Measurements from ENCODE around the gene DYNLT1.
"Not testable (repeated sequence)": the region's sequence is repeated elsewhere in the genome, so short reads cannot be mapped to it uniquely, and the experiment has no call there.

The DYNLT1 gene

GRCh38 chr6:158621694-158622544 lies 22.6 kb downstream of the DYNLT1 start:
- DNase-seq, result no peak

GRCh38 chr6:158620963-158621693 lies 23.4 kb downstream of the DYNLT1 start:
- DNase-seq, result no peak

- no peak for DNase-seq
These were observed 24.4 kb downstream of the DYNLT1 start for GRCh38 chr6:158619922-158620801.

GRCh38 chr6:158618289-158618688 lies 26.3 kb downstream of the DYNLT1 start:
- DNase-seq, result not testable (repeated sequence)

GRCh38 chr6:158614606-158615005 lies 29.9 kb downstream of the DYNLT1 start:
- DNase-seq, result not testable (repeated sequence)

GRCh38 chr6:158611541-158612370 lies 32.8 kb downstream of the DYNLT1 start:
- DNase-seq, result no peak

- no peak for DNase-seq
These were observed 33.5 kb downstream of the DYNLT1 start for GRCh38 chr6:158611039-158611438.

GRCh38 chr6:158610319-158610968 lies 34.1 kb downstream of the DYNLT1 start:
- DNase-seq, result no peak

- DNase-seq, result no peak
These were observed 34.9 kb downstream of the DYNLT1 start for GRCh38 chr6:158609455-158610155.

GRCh38 chr6:158608221-158608620 lies 36.3 kb downstream of the DYNLT1 start:
- DNase-seq, result no peak

GRCh38 chr6:158607411-158608170 lies 37.0 kb downstream of the DYNLT1 start:
- no peak for DNase-seq

GRCh38 chr6:158606935-158607334 lies 37.6 kb downstream of the DYNLT1 start:
- DNase-seq, result no peak

GRCh38 chr6:158606011-158606410 lies 38.5 kb downstream of the DYNLT1 start:
- DNase-seq, result not testable (repeated sequence)

GRCh38 chr6:158605266-158605878 lies 39.2 kb downstream of the DYNLT1 start:
- DNase-seq, result peak; percentile 43

GRCh38 chr6:158604048-158604406 lies 40.5 kb downstream of the DYNLT1 start:
- no peak for DNase-seq

GRCh38 chr6:158603261-158604047 lies 41.1 kb downstream of the DYNLT1 start:
- DNase-seq, result no peak

- DNase-seq, result no peak
These were observed 44.9 kb downstream of the DYNLT1 start for GRCh38 chr6:158599635-158600034.

GRCh38 chr6:158597565-158597964 lies 47.0 kb downstream of the DYNLT1 start:
- no peak for DNase-seq

GRCh38 chr6:158596861-158597260 lies 47.7 kb downstream of the DYNLT1 start:
- DNase-seq, result no peak

All from stimulated activated CD4-positive, alpha-beta T cell treated with anti-CD3 and anti-CD28 coated beads, Interleukin-1b, Interleukin-23, amount 100 ng/mL, for 48 hours (primary cell).